ENCODE results near the gene OSTF1. TPM values are rescaled to one million over a fixed set of nuclear protein-coding genes. Genes with fewer than 3 reads are reported as not detected.

Gene OSTF1
- total RNA-seq, 1 experiment from 2014 or later: 18.3 TPM

DNA sequence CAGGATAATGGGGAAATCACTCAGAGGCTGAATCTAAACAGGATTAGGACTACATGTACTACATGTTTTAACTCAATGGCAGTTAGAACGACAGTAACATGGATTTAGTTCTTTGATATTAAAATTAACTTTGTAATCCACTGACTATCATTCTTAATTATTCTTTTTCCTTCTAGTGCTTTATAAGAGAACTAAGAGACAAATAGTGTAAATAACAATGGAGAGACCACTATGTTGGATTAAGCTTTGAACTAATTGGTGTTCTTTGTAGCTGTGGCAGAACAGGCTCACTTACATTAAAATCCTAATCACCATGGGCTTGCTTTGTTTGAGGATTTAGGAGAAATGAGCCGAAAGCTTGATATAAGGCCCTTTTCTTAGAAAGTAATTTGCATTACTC is 19.1 kb upstream of the OSTF1 start:
- Mint-ChIP-seq H3K27ac (ENCODE audit: low read depth, unreplicated experiment) (no peak overlapping the region), H3K27me3 (ENCODE audit: insufficient read depth, unreplicated experiment) (no peaks in the 10 kb centered on the region), H3K4me1 (ENCODE audit: insufficient read depth, unreplicated experiment) (peaks cover 13% of the 10 kb centered on the region), H3K9me3 (ENCODE audit: unreplicated experiment) (no peaks in the 10 kb centered on the region), H3K4me3 (ENCODE audit: unreplicated experiment) (no peak overlapping the region), H3K36me3 (ENCODE audit: insufficient read depth, unreplicated experiment) (no peaks in the 10 kb centered on the region)
- intact Hi-C loops (cut with micrococcal nuclease): no loop called here
- POLR2A ChIA-PET: interaction anchor here (0.5 kb wide), 1 partner anchor 113 kb away, joined by 3 read pairs; no protein-coding TSS in a partner anchor
- no peak for DNase-seq (ENCODE audit: unreplicated experiment)
- BruUV-seq (replicated peaks): no TSS peak
- TF ChIP-seq, protein P1, sequence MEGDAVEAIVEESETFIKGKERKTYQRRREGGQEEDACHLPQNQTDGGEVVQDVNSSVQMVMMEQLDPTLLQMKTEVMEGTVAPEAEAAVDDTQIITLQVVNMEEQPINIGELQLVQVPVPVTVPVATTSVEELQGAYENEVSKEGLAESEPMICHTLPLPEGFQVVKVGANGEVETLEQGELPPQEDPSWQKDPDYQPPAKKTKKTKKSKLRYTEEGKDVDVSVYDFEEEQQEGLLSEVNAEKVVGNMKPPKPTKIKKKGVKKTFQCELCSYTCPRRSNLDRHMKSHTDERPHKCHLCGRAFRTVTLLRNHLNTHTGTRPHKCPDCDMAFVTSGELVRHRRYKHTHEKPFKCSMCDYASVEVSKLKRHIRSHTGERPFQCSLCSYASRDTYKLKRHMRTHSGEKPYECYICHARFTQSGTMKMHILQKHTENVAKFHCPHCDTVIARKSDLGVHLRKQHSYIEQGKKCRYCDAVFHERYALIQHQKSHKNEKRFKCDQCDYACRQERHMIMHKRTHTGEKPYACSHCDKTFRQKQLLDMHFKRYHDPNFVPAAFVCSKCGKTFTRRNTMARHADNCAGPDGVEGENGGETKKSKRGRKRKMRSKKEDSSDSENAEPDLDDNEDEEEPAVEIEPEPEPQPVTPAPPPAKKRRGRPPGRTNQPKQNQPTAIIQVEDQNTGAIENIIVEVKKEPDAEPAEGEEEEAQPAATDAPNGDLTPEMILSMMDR (IDR thresholded peaks at IDR 0.05; ENCODE audit: unreplicated experiment): no peak
- CTCF ChIA-PET: interaction anchor here (5.6 to 6.9 kb wide), 2 partner anchors 43 to 294 kb away, joined by 39 to 50 read pairs; partner anchors contain the start of gene CARNMT1

DNA sequence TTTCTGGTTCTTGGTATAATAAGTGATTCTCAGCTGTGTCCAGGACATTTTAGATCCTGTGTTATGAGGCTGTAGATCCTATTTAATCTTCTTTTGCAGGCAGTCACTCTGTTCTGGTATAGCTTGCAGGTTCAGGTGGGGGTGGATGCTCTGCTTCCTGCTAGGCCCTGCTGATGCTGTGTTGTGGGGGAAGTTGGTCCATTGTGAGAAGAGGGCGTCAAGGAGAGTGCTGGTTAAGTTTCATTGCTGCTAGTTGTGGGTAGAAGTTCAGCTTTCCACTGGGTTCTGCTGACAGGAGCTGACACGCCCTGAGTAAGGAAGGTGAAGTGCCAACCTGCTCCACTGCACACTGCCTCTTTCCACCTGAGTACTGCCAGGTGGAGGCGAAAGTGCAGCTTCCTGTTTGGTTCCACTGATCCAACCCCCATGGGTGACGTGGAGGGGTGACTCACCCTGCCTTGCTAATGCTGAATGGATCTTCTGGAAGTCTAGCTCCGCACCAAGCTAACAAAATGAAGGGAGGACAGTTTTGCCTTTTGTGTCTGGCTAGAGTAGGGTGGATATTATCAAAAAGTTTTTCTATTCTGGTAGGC is 16.7 kb upstream of the OSTF1 start:
- ChIA-PET CTCF (interaction anchor here (0.7 to 6.9 kb wide), 6 partner anchors 11 to 1231 kb away, joined by 3 to 50 read pairs (median 3); no protein-coding TSS in a partner anchor), POLR2A (interaction anchor here (1.0 to 1.9 kb wide), 6 partner anchors 16 to 298 kb away, joined by 3 to 21 read pairs (median 7); partner anchors contain the start of genes CARNMT1, NMRK1 and OSTF1)
- TF ChIP-seq, protein P1 (IDR thresholded peaks at IDR 0.05; ENCODE audit: unreplicated experiment): no peak
- peak overlapping the region; percentile 77 for H3K27ac Mint-ChIP-seq (ENCODE audit: low read depth, unreplicated experiment)
- peaks cover 13% of the 10 kb centered on the region for H3K4me1 Mint-ChIP-seq (ENCODE audit: insufficient read depth, unreplicated experiment)
- peak; percentile 81 for DNase-seq (ENCODE audit: unreplicated experiment)
- H3K36me3 Mint-ChIP-seq (ENCODE audit: insufficient read depth, unreplicated experiment): no peaks in the 10 kb centered on the region
- intact Hi-C loops (cut with micrococcal nuclease): no loop called here
- no peak overlapping the region for H3K4me3 Mint-ChIP-seq (ENCODE audit: unreplicated experiment)
- H3K27me3 Mint-ChIP-seq (ENCODE audit: insufficient read depth, unreplicated experiment): no peaks in the 10 kb centered on the region
- no peaks in the 10 kb centered on the region for H3K9me3 Mint-ChIP-seq (ENCODE audit: unreplicated experiment)
- BruUV-seq (replicated peaks): no TSS peak

DNA sequence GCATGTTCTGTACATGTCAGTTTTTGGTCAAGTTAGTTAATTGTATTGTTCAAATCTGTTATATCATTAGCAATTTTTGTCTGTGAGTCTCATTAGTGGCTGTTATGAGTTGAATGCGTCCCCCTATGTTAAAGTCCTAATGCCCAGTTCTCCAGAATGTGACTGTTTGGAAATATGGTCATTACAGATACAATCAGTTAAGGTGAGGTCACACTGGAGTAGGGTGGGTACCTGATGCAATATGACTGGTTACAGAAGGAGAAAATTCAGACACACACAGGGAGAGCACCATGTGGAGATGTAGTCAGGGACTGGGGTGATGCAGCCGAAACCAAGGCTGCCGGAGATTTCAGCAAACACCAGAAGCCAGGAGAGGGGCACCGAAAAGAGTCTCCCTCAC is 15.4 kb upstream of the OSTF1 start:
- Mint-ChIP-seq H3K36me3 (ENCODE audit: insufficient read depth, unreplicated experiment) (no peaks in the 10 kb centered on the region), H3K4me3 (ENCODE audit: unreplicated experiment) (no peak overlapping the region), H3K9me3 (ENCODE audit: unreplicated experiment) (no peaks in the 10 kb centered on the region), H3K27ac (ENCODE audit: low read depth, unreplicated experiment) (no peak overlapping the region), H3K27me3 (ENCODE audit: insufficient read depth, unreplicated experiment) (no peaks in the 10 kb centered on the region), H3K4me1 (ENCODE audit: insufficient read depth, unreplicated experiment) (peaks cover 13% of the 10 kb centered on the region)
- intact Hi-C loops (cut with micrococcal nuclease): no loop called here
- ChIA-PET CTCF (interaction anchor here (0.8 to 6.9 kb wide), 7 partner anchors 23 to 1230 kb away, joined by 3 to 113 read pairs (median 5); no protein-coding TSS in a partner anchor), POLR2A (interaction anchor here (0.6 to 1.9 kb wide), 4 partner anchors 15 to 48 kb away, joined by 4 to 21 read pairs (median 11); partner anchors contain the start of genes CARNMT1, NMRK1 and OSTF1)
- DNase-seq (ENCODE audit: unreplicated experiment): no peak
- no TSS peak for BruUV-seq (replicated peaks)
- TF ChIP-seq, protein P1 (IDR thresholded peaks at IDR 0.05; ENCODE audit: unreplicated experiment): no peak

DNA sequence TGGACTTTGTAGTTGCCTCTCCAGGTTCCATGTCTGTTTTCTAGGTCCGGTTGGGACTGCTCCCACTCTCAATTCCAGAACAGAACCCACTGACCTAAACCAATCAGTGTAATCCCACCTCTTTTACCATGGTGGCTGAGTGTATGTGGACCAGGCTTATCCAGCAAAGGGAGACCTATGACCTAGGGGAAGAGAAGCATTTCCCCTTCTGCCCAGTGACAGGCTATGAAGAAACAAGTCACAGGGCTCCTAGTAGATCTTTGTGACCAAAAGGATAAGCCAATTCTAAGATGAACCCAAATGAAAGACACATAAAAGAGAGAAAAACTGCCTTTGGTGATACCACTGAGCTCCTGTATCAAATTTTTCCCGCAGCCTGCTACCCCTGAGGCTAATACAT is 6.7 kb upstream of the OSTF1 start:
- no peak for DNase-seq (ENCODE audit: unreplicated experiment)
- POLR2A ChIA-PET: no interaction called here
- Mint-ChIP-seq H3K9me3 (ENCODE audit: unreplicated experiment) (no peaks in the 10 kb centered on the region), H3K4me1 (ENCODE audit: insufficient read depth, unreplicated experiment) (peaks cover 21% of the 10 kb centered on the region), H3K36me3 (ENCODE audit: insufficient read depth, unreplicated experiment) (peaks cover 7% of the 10 kb centered on the region), H3K27me3 (ENCODE audit: insufficient read depth, unreplicated experiment) (no peaks in the 10 kb centered on the region), H3K27ac (ENCODE audit: low read depth, unreplicated experiment) (no peak overlapping the region), H3K4me3 (ENCODE audit: unreplicated experiment) (no peak overlapping the region)
- no TSS peak for BruUV-seq (replicated peaks)
- intact Hi-C loops (cut with micrococcal nuclease): no loop called here
- TF ChIP-seq, protein P1 (IDR thresholded peaks at IDR 0.05; ENCODE audit: unreplicated experiment): no peak
- CTCF ChIA-PET: interaction anchor here (6.9 to 9.1 kb wide), 2 partner anchors 55 to 306 kb away, joined by 51 to 53 read pairs; partner anchors contain the start of gene CARNMT1
